ENCODE results near the gene PSMC2. TPM values are rescaled to one million over a fixed set of nuclear protein-coding genes. Genes with fewer than 3 reads are reported as not detected.

The PSMC2 gene
- total RNA-seq, 1 experiment from 2014 or later = 171 TPM

- BruUV-seq (replicated peaks) = no TSS peak
Measured at GRCh38 chr7:103418241-103418640, 70.8 kb downstream of the PSMC2 start.

More at GRCh38 chr7:103418241-103418640, 70.8 kb downstream of the PSMC2 start:
- no peaks in the 10 kb centered on the region for H3K4me1 ChIP-seq (ENCODE audit: control insufficient read depth, insufficient read depth, low read length)
- intact Hi-C loops (cut with micrococcal nuclease; ENCODE audit: unreplicated experiment) (no loop called here), in situ Hi-C loops (cut with HindIII; ENCODE audit: low pct_unique_long_range_greater_than_20kb, low sequenced_read_pairs) (no loop called here)
- no peaks in the 10 kb centered on the region for H3K36me3 ChIP-seq (ENCODE audit: control insufficient read depth, insufficient read depth, low read length)
- TF ChIP-seq REST (IDR thresholded peaks at IDR 0.05; ENCODE audit: insufficient read depth in 1 of 2, low read depth in 2 of 2, low read length in 1 of 2) (no peak), TCF7L2 (IDR thresholded peaks at IDR 0.05; ENCODE audit: low read depth, low read length) (no peak), SIN3A (IDR thresholded peaks at IDR 0.05; ENCODE audit: borderline replicate concordance, insufficient read depth, low read depth, low read length) (no peak), CTCF (IDR thresholded peaks at IDR 0.05) (no peak), POLR2AphosphoS5 (IDR thresholded peaks at IDR 0.05; ENCODE audit: low read depth, low read length) (no peak)
- H3K27ac ChIP-seq (ENCODE audit: low read length) = no peak overlapping the region
- no peaks in the 10 kb centered on the region for H3K9me3 ChIP-seq (ENCODE audit: control insufficient read depth, insufficient read depth, low read depth, low read length)
- H3K4me3 ChIP-seq (ENCODE audit: low read depth in 2 of 2, low read length in 2 of 2) = no peak overlapping the region
- H3K27me3 ChIP-seq (ENCODE audit: control insufficient read depth, insufficient read depth, low read length) = no peaks in the 10 kb centered on the region
- ChIA-PET CTCF (no interaction called here), POLR2A (no interaction called here)
- DNase-seq (ENCODE audit: low read depth, low spot score) (no peak), ATAC-seq (no peak)

Other genes starting within 250 kb of the PSMC2 start
- gene NAPEPLD, start 198.5 kb upstream of the PSMC2 start, total RNA-seq (2021; ENCODE audit: unreplicated experiment) = 19.2 TPM
- 61.1 TPM for gene PMPCB, start 50.2 kb upstream of the PSMC2 start, total RNA-seq (2021; ENCODE audit: unreplicated experiment)
- gene DNAJC2, start 2.9 kb upstream of the PSMC2 start, total RNA-seq (2021; ENCODE audit: unreplicated experiment) = 56.1 TPM
- not detected for gene SLC26A5, start 98.6 kb downstream of the PSMC2 start, total RNA-seq (2021; ENCODE audit: unreplicated experiment)